ENCODE results near the gene MYL7.

MYL7 gene

GRCh38 chr7:44103566-44103922, 37.6 kb downstream of the MYL7 start:
- Histone ChIP-seq H3K27me3 (ENCODE audit: control insufficient read depth in 3 of 3, insufficient read depth in 3 of 3, low read depth in 1 of 3, low read length in 3 of 3) (peaks cover 0 to 8% (median 5%) of the 10 kb centered on the region in 3 experiments), H3K36me3 (replicated peaks in 1 of 2; ENCODE audit: control insufficient read depth in 2 of 2, insufficient read depth in 2 of 2, low read length in 2 of 2) (peaks cover 0 to 2% of the 10 kb centered on the region in 2 donors), H2BK5ac (ENCODE audit: low read length) (peak overlapping the region; percentile 55), H2BK120ac (ENCODE audit: low read depth, low read length) (no peak overlapping the region), H3K23ac (ENCODE audit: low read depth, low read length, poor library complexity) (no peak overlapping the region), H2AFZ (ENCODE audit: low read length) (peak overlapping the region; percentile 87), H3K4me2 (ENCODE audit: insufficient read depth, low read length, poor library complexity, severe bottlenecking) (peak overlapping the region; percentile 57), H2BK12ac (ENCODE audit: low read length) (peak overlapping the region; percentile 33), H3K4me3 (ENCODE audit: low read length in 2 of 2) (peak overlapping the region; percentile 43 to 73), H3K18ac (ENCODE audit: low read length) (peak overlapping the region; percentile 87), H3K9ac (ENCODE audit: low read depth, low read length, poor library complexity) (peak overlapping the region; percentile 47), H2AK5ac (ENCODE audit: low read depth, low read length) (no peak overlapping the region), H3K9me3 (replicated peaks in 1 of 2; ENCODE audit: control insufficient read depth in 2 of 2, insufficient read depth in 1 of 2, low read depth in 1 of 2, low read length in 2 of 2) (no peaks in the 10 kb centered on the region), H3K79me1 (ENCODE audit: low read depth, low read length) (no peaks in the 10 kb centered on the region), H3K14ac (ENCODE audit: low read length) (no peak overlapping the region), H3K4ac (ENCODE audit: low read length) (no peak overlapping the region), H4K91ac (ENCODE audit: low read depth, low read length, poor library complexity) (no peak overlapping the region), H3K27ac (replicated peaks; ENCODE audit: low read length) (no peak overlapping the region), H2BK15ac (ENCODE audit: low read length) (peak overlapping the region; percentile 62), H4K8ac (ENCODE audit: low read depth, low read length) (no peak overlapping the region), H3K4me1 (ENCODE audit: control insufficient read depth in 2 of 2, insufficient read depth in 1 of 2, low read depth in 1 of 2, low read length in 2 of 2) (peaks cover 8 to 14% of the 10 kb centered on the region in 2 donors)
- DNase-seq (ENCODE audit: low spot score) = no peak
- WGBS, 2 donors (ENCODE audit: extremely low coverage in 2 of 2, insufficient read length in 2 of 2, insufficient replicate concordance in 1 of 2) = no CpG with 5 or more reads among the region's 8 CpGs

GRCh38 chr7:44102846-44103565, 38.1 kb downstream of the MYL7 start:
- H4K91ac ChIP-seq (ENCODE audit: low read depth, low read length, poor library complexity) = no peak overlapping the region
- H4K8ac ChIP-seq (ENCODE audit: low read depth, low read length) = no peak overlapping the region
- no peak overlapping the region for H3K4me2 ChIP-seq (ENCODE audit: insufficient read depth, low read length, poor library complexity, severe bottlenecking)
- H3K27ac ChIP-seq (replicated peaks; ENCODE audit: low read length) = no peak overlapping the region
- no peak for DNase-seq (ENCODE audit: low spot score)
- H2AFZ ChIP-seq (ENCODE audit: low read length) = peak overlapping the region; percentile 87
- no peak overlapping the region for H2BK5ac ChIP-seq (ENCODE audit: low read length)
- no CpG with 5 or more reads among the region's 8 CpGs for WGBS, 2 donors (ENCODE audit: extremely low coverage in 2 of 2, insufficient read length in 2 of 2, insufficient replicate concordance in 1 of 2)
- peak overlapping the region; percentile 39 for H3K18ac ChIP-seq (ENCODE audit: low read length)
- no peak overlapping the region for H3K9ac ChIP-seq (ENCODE audit: low read depth, low read length, poor library complexity)
- peak overlapping the region in 1 of 2 donors; percentile 43 for H3K4me3 ChIP-seq (ENCODE audit: low read length in 2 of 2)
- peak overlapping the region; percentile 1 for H2AK5ac ChIP-seq (ENCODE audit: low read depth, low read length)
- no peak overlapping the region for H2BK12ac ChIP-seq (ENCODE audit: low read length)
- H3K36me3 ChIP-seq (replicated peaks in 1 of 2; ENCODE audit: control insufficient read depth in 2 of 2, insufficient read depth in 2 of 2, low read length in 2 of 2) = peaks cover 0 to 2% of the 10 kb centered on the region in 2 donors
- H3K4ac ChIP-seq (ENCODE audit: low read length) = no peak overlapping the region
- H3K14ac ChIP-seq (ENCODE audit: low read length) = no peak overlapping the region
- peaks cover 0 to 8% (median 5%) of the 10 kb centered on the region in 3 experiments for H3K27me3 ChIP-seq (ENCODE audit: control insufficient read depth in 3 of 3, insufficient read depth in 3 of 3, low read depth in 1 of 3, low read length in 3 of 3)
- H2BK15ac ChIP-seq (ENCODE audit: low read length) = peak overlapping the region; percentile 80
- H3K23ac ChIP-seq (ENCODE audit: low read depth, low read length, poor library complexity) = no peak overlapping the region
- H2BK120ac ChIP-seq (ENCODE audit: low read depth, low read length) = no peak overlapping the region
- H3K79me1 ChIP-seq (ENCODE audit: low read depth, low read length) = no peaks in the 10 kb centered on the region
- peaks cover 8 to 14% of the 10 kb centered on the region in 2 donors for H3K4me1 ChIP-seq (ENCODE audit: control insufficient read depth in 2 of 2, insufficient read depth in 1 of 2, low read depth in 1 of 2, low read length in 2 of 2)
- H3K9me3 ChIP-seq (replicated peaks in 1 of 2; ENCODE audit: control insufficient read depth in 2 of 2, insufficient read depth in 1 of 2, low read depth in 1 of 2, low read length in 2 of 2) = no peaks in the 10 kb centered on the region

GRCh38 chr7:44101966-44102845, 38.9 kb downstream of the MYL7 start:
- DNase-seq (ENCODE audit: low spot score) = no peak
- no peak overlapping the region for H3K4me2 ChIP-seq (ENCODE audit: insufficient read depth, low read length, poor library complexity, severe bottlenecking)
- WGBS, 2 donors (ENCODE audit: extremely low coverage in 2 of 2, insufficient read length in 2 of 2, insufficient replicate concordance in 1 of 2) = no CpG with 5 or more reads among the region's 14 CpGs

More at GRCh38 chr7:44101966-44102845, 38.9 kb downstream of the MYL7 start:
- H3K27me3 ChIP-seq (ENCODE audit: control insufficient read depth in 3 of 3, insufficient read depth in 3 of 3, low read depth in 1 of 3, low read length in 3 of 3) = peaks cover 0 to 8% (median 5%) of the 10 kb centered on the region in 3 experiments
- no peak overlapping the region for H3K9ac ChIP-seq (ENCODE audit: low read depth, low read length, poor library complexity)
- H3K4ac ChIP-seq (ENCODE audit: low read length) = no peak overlapping the region
- no peak overlapping the region for H2BK5ac ChIP-seq (ENCODE audit: low read length)
- peak overlapping the region; percentile 35 for H3K18ac ChIP-seq (ENCODE audit: low read length)
- peak overlapping the region; percentile 1 for H2AK5ac ChIP-seq (ENCODE audit: low read depth, low read length)
- H3K23ac ChIP-seq (ENCODE audit: low read depth, low read length, poor library complexity) = no peak overlapping the region
- no peaks in the 10 kb centered on the region for H3K9me3 ChIP-seq (replicated peaks in 1 of 2; ENCODE audit: control insufficient read depth in 2 of 2, insufficient read depth in 1 of 2, low read depth in 1 of 2, low read length in 2 of 2)
- H3K4me1 ChIP-seq (ENCODE audit: control insufficient read depth in 2 of 2, insufficient read depth in 1 of 2, low read depth in 1 of 2, low read length in 2 of 2) = peaks cover 8 to 14% of the 10 kb centered on the region in 2 donors
- H3K4me3 ChIP-seq (ENCODE audit: low read length in 2 of 2) = no peak overlapping the region
- H2BK12ac ChIP-seq (ENCODE audit: low read length) = no peak overlapping the region
- no peak overlapping the region for H3K14ac ChIP-seq (ENCODE audit: low read length)
- no peaks in the 10 kb centered on the region for H3K36me3 ChIP-seq (replicated peaks in 1 of 2; ENCODE audit: control insufficient read depth in 2 of 2, insufficient read depth in 2 of 2, low read length in 2 of 2)
- H2BK15ac ChIP-seq (ENCODE audit: low read length) = peak overlapping the region; percentile 80
- peak overlapping the region; percentile 18 for H2AFZ ChIP-seq (ENCODE audit: low read length)
- H3K27ac ChIP-seq (replicated peaks; ENCODE audit: low read length) = no peak overlapping the region
- H2BK120ac ChIP-seq (ENCODE audit: low read depth, low read length) = no peak overlapping the region
- no peak overlapping the region for H4K8ac ChIP-seq (ENCODE audit: low read depth, low read length)
- H3K79me1 ChIP-seq (ENCODE audit: low read depth, low read length) = no peaks in the 10 kb centered on the region
- H4K91ac ChIP-seq (ENCODE audit: low read depth, low read length, poor library complexity) = no peak overlapping the region
